Stimulated activated CD8-positive, alpha-beta memory T cell treated with anti-CD3 and anti-CD28 coated beads, Interleukin-7, amount 100 ng/mL, for 48 hours (primary cell): Measurements from ENCODE around the gene TRAPPC8.
"Not testable (repeated sequence)": the region's sequence is repeated elsewhere in the genome, so short reads cannot be mapped to it uniquely, and the experiment has no call there.

Experiments
- DNase-seq, 2 donors: peaks; one replicate each; pipeline ENCODE4 v3.0.0-alpha.2; 2020; ENCODE audit warnings: low read depth in 1 of 2; ENCODE audit errors: extremely low read depth in 1 of 2

TRAPPC8 gene

GRCh38 chr18:31942291-31942998, 483 bp downstream of the TRAPPC8 start:
- peak in 1 of 2 donors; percentile 16 for DNase-seq

GRCh38 chr18:31941010-31941809, 1.7 kb downstream of the TRAPPC8 start:
- no peak for DNase-seq

- DNase-seq: not testable (repeated sequence)
Measured at GRCh38 chr18:31934773-31935172, 8.2 kb downstream of the TRAPPC8 start.

GRCh38 chr18:31931886-31932240, 11.1 kb downstream of the TRAPPC8 start:
- no peak for DNase-seq

GRCh38 chr18:31931163-31931885, 11.6 kb downstream of the TRAPPC8 start:
- DNase-seq: no peak

- DNase-seq: no peak
Measured at GRCh38 chr18:31929273-31929672, 13.7 kb downstream of the TRAPPC8 start.

GRCh38 chr18:31926988-31927387, 15.9 kb downstream of the TRAPPC8 start:
- not testable (repeated sequence) for DNase-seq

- no peak for DNase-seq
Measured at GRCh38 chr18:31920277-31920676, 22.7 kb downstream of the TRAPPC8 start.

- not testable (repeated sequence) for DNase-seq
Measured at GRCh38 chr18:31919366-31919765, 23.6 kb downstream of the TRAPPC8 start.

- no peak for DNase-seq
Measured at GRCh38 chr18:31918733-31919132, 24.2 kb downstream of the TRAPPC8 start.

GRCh38 chr18:31901063-31901462, 41.9 kb downstream of the TRAPPC8 start:
- no peak for DNase-seq

GRCh38 chr18:31899771-31900170, 43.2 kb downstream of the TRAPPC8 start:
- DNase-seq: not testable (repeated sequence)

- no peak for DNase-seq
Measured at GRCh38 chr18:31892936-31893335, 50.0 kb downstream of the TRAPPC8 start.

GRCh38 chr18:31891566-31891965, 51.4 kb downstream of the TRAPPC8 start:
- DNase-seq: no peak

GRCh38 chr18:31884020-31884419, 58.9 kb downstream of the TRAPPC8 start:
- no peak for DNase-seq

- DNase-seq: no peak
Measured at GRCh38 chr18:31880186-31880898, 62.6 kb downstream of the TRAPPC8 start.

GRCh38 chr18:31878358-31878757, 64.6 kb downstream of the TRAPPC8 start:
- DNase-seq: no peak

- DNase-seq: no peak
Measured at GRCh38 chr18:31877900-31878299, 65.0 kb downstream of the TRAPPC8 start.

- DNase-seq: no peak
Measured at GRCh38 chr18:31876707-31877106, 66.2 kb downstream of the TRAPPC8 start.

- no peak for DNase-seq
Measured at GRCh38 chr18:31875301-31875700, 67.6 kb downstream of the TRAPPC8 start.

- DNase-seq: no peak
Measured at GRCh38 chr18:31863103-31863502, 79.8 kb downstream of the TRAPPC8 start.
